Skeletal muscle tissue (tissue), 4 donors: ENCODE measurements around the gene CYBC1. TPM values are rescaled to one million over a fixed set of nuclear protein-coding genes. Genes with fewer than 3 reads are reported as not detected.

Experiments used
- H3K27ac ChIP-seq: one replicate; pipeline ENCODE4 v1.7.0; 2013; ENCODE audit warnings: mild to moderate bottlenecking, low read depth, low read length, inconsistent platforms
- H3K27me3 ChIP-seq, 3 donors: one replicate each; pipeline ENCODE4 v1.7.0; 2013; ENCODE audit warnings: low read length in 3 of 3; ENCODE audit not compliant: control insufficient read depth in 3 of 3, insufficient read depth in 3 of 3
- H3K36me3 ChIP-seq, 3 donors: one replicate each; pipeline ENCODE4 v1.7.0; 2013; ENCODE audit warnings: low read length in 3 of 3; ENCODE audit not compliant: control insufficient read depth in 3 of 3, insufficient read depth in 3 of 3
- H3K4me1 ChIP-seq, 3 donors: one replicate each; pipeline ENCODE4 v1.7.0; 2013; ENCODE audit warnings: low read length in 3 of 3, mild to moderate bottlenecking in 3 of 3; ENCODE audit not compliant: control insufficient read depth in 3 of 3, insufficient read depth in 3 of 3
- H3K4me3 ChIP-seq, 3 donors: one replicate each; pipeline ENCODE4 v1.7.0; 2013; ENCODE audit warnings: low read length in 3 of 3
- H3K9ac ChIP-seq, 3 donors: one replicate each; pipeline ENCODE4 v1.7.0; 2013; ENCODE audit warnings: low read length in 3 of 3, mild to moderate bottlenecking in 3 of 3, moderate library complexity in 2 of 3, low read depth in 1 of 3
- H3K9me3 ChIP-seq, 3 donors: one replicate each; pipeline ENCODE4 v1.7.0; 2013; ENCODE audit warnings: low read length in 3 of 3; ENCODE audit not compliant: control insufficient read depth in 3 of 3
- total RNA-seq: library from RNA; depleted of rRNA; stranded (reverse); fragments of >200 nt; gene quantifications from one replicate; pipeline ENCODE4 v1.2.3, GENCODE V29; 2014
- donor health status: Osteomylitis.

Gene CYBC1
- total RNA-seq, 1 donor from 2014 or later = 15.1 TPM

- Histone ChIP-seq H3K36me3 (peaks cover 59 to 69% (median 60%) of the 10 kb centered on the region in 3 donors), H3K4me3 (no peak overlapping the region)
These were observed 29.1 kb upstream of the CYBC1 start for GRCh38 chr17:82479602-82480001.

GRCh38 chr17:82477934-82478333 is 27.4 kb upstream of the CYBC1 start:
- Histone ChIP-seq H3K4me3 (no peak overlapping the region), H3K36me3 (peaks cover 49 to 60% (median 49%) of the 10 kb centered on the region in 3 donors), H3K27me3 (no peaks in the 10 kb centered on the region), H3K4me1 (peaks cover 0 to 3% (median 2%) of the 10 kb centered on the region in 3 donors), H3K27ac (no peak overlapping the region), H3K9me3 (no peaks in the 10 kb centered on the region), H3K9ac (no peak overlapping the region)

More at GRCh38 chr17:82479602-82480001, 29.1 kb upstream of the CYBC1 start:
- H3K27me3 ChIP-seq = no peaks in the 10 kb centered on the region
- no peak overlapping the region for H3K9ac ChIP-seq
- peaks cover 0 to 3% (median 2%) of the 10 kb centered on the region in 3 donors for H3K4me1 ChIP-seq
- H3K27ac ChIP-seq = no peak overlapping the region
- no peaks in the 10 kb centered on the region for H3K9me3 ChIP-seq

GRCh38 chr17:82475458-82475857 is 24.9 kb upstream of the CYBC1 start:
- no peaks in the 10 kb centered on the region for H3K27me3 ChIP-seq
- H3K36me3 ChIP-seq = peaks cover 38 to 49% (median 47%) of the 10 kb centered on the region in 3 donors
- H3K4me1 ChIP-seq = peaks cover 0 to 3% (median 2%) of the 10 kb centered on the region in 3 donors
- H3K9me3 ChIP-seq = no peaks in the 10 kb centered on the region
- no peak overlapping the region for H3K4me3 ChIP-seq
- no peak overlapping the region for H3K9ac ChIP-seq
- no peak overlapping the region for H3K27ac ChIP-seq

DNA sequence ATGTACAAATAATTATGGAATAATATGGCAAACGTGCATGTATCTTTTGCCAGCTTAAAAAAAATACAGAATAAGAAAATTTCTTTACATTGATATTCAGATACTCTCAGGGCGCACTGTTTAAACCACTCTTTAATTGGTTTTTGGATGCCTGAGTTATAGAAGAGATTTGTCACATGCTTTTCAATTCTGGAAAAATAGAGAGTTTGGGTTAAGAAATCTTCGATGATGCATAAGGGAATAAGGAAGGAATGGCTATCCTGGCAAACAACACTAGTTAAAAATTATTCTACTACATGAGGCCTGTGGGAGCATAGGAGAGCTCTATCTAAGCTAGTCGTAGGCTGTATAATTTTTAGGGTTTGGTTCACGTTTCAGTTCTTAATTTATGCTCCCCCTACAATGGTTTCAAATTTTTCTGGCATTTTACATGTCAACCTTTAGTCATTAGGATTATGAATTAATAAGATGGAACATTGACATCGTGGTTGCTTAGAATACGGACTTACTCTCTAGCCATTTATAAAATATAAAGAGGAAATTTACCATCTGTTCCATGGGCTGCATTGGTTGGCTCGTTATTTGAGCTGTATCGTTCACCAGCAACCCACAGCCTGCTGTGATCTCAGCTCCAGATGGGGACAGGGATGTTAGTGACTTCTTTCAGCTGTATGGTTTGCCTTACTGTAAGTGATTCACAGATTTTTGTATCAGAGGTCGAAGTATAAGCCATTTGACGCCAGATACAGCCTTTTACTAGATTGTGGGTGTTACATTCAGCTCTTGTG is 23.9 kb upstream of the CYBC1 start:
- H3K4me3 ChIP-seq = no peak overlapping the region
- no peaks in the 10 kb centered on the region for H3K9me3 ChIP-seq
- H3K36me3 ChIP-seq = peaks cover 32 to 43% (median 43%) of the 10 kb centered on the region in 3 donors
- H3K9ac ChIP-seq = no peak overlapping the region
- no peaks in the 10 kb centered on the region for H3K27me3 ChIP-seq
- H3K27ac ChIP-seq = no peak overlapping the region
- peaks cover 0 to 2% (median 0%) of the 10 kb centered on the region in 3 donors for H3K4me1 ChIP-seq

DNA sequence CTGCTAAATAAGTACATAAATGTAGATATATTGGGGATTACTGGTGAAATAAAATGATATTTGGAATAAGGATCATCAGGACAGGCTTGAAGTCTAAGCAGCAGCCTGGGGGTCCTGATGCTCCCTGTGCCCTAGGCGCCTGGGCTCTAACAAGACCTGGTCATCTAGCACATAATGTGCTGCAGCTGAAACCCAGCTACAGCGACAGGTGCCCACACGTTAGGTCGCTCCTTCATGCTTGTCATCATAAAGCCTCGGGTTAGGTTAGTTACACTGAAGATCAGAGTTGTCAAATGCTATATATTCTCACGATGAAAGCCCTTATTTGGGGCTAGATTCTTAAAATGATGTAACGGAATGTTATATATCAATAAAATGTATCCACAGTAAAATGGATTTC is 19.5 kb upstream of the CYBC1 start:
- no peak overlapping the region for H3K4me3 ChIP-seq
- peaks cover 34 to 55% (median 51%) of the 10 kb centered on the region in 3 donors for H3K36me3 ChIP-seq

GRCh38 chr17:82468692-82469091 is 18.1 kb upstream of the CYBC1 start:
- no peaks in the 10 kb centered on the region for H3K27me3 ChIP-seq
- H3K4me1 ChIP-seq = peaks cover 0 to 7% (median 6%) of the 10 kb centered on the region in 3 donors
- H3K36me3 ChIP-seq = peaks cover 41 to 61% (median 53%) of the 10 kb centered on the region in 3 donors
- no peak overlapping the region for H3K27ac ChIP-seq
- H3K9me3 ChIP-seq = no peaks in the 10 kb centered on the region
- no peak overlapping the region for H3K9ac ChIP-seq
- no peak overlapping the region for H3K4me3 ChIP-seq

More for the DNA sequence above, 19.5 kb upstream of the CYBC1 start:
- Histone ChIP-seq H3K9me3 (no peaks in the 10 kb centered on the region), H3K4me1 (peaks cover 0 to 2% (median 0%) of the 10 kb centered on the region in 3 donors), H3K27me3 (no peaks in the 10 kb centered on the region), H3K9ac (no peak overlapping the region), H3K27ac (no peak overlapping the region)

DNA sequence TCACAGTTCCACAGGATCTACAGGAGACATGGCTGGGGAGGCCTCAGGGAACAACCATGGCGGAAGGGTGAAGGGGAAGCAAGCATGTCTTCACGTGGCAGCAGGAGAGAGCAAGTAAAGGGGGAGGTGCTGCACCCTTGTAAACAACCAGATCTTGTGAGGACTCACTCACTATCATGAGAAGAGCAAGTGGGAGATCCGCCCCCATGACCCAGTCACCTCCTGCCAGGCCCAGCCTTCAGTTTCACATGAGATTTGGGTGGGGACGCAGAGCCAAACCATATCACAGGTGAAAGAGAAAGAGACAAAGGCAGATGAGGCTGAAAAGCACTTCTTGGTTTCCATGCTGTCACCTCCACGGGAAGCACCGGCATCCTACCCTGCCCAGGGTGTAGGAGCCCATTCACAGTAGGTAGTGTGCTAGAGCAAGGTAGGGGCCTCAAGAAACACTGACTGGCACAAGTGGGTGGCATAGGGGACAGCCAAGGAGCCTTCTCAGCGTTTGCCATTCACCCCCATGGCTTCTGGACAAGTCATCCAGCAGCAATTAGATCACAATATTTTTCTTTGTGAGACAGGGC is 14.6 kb upstream of the CYBC1 start:
- H3K9ac ChIP-seq = no peak overlapping the region
- peaks cover 65 to 83% (median 73%) of the 10 kb centered on the region in 3 donors for H3K36me3 ChIP-seq
- no peak overlapping the region for H3K4me3 ChIP-seq
- H3K27me3 ChIP-seq = no peaks in the 10 kb centered on the region
- peaks cover 0 to 8% (median 6%) of the 10 kb centered on the region in 3 donors for H3K4me1 ChIP-seq
- no peak overlapping the region for H3K27ac ChIP-seq
- H3K9me3 ChIP-seq = no peaks in the 10 kb centered on the region

DNA sequence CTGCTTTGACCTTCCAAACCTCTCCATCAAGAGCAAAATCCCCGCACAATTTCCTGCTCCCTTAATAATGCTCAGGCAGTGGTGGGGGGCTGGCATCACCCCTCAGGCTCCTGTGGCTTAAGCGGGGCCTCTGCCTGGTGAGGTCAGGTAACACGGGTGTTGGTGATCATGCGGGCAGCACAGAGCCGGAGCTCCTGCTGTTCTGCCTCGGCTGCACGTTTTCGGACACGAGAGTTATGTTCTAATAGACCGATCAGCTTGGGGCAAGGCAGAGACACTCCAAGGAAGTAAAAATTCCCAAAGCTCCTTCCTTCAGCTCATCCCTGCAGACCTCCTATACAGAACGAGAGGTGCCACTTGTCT is 14.0 kb upstream of the CYBC1 start:
- Histone ChIP-seq H3K4me1 (peaks cover 0 to 9% (median 6%) of the 10 kb centered on the region in 3 donors), H3K4me3 (no peak overlapping the region), H3K9ac (no peak overlapping the region), H3K27me3 (no peaks in the 10 kb centered on the region), H3K27ac (no peak overlapping the region), H3K9me3 (no peaks in the 10 kb centered on the region), H3K36me3 (peaks cover 62 to 80% (median 69%) of the 10 kb centered on the region in 3 donors)

- no peaks in the 10 kb centered on the region for H3K27me3 ChIP-seq
- H3K4me1 ChIP-seq = peaks cover 5 to 14% (median 11%) of the 10 kb centered on the region in 3 donors
- H3K9me3 ChIP-seq = no peaks in the 10 kb centered on the region
- peaks cover 58 to 75% (median 65%) of the 10 kb centered on the region in 3 donors for H3K36me3 ChIP-seq
- peak overlapping the region in 1 of 3 donors; percentile 40 for H3K9ac ChIP-seq
- H3K4me3 ChIP-seq = no peak overlapping the region
- no peak overlapping the region for H3K27ac ChIP-seq
These were observed 13.5 kb upstream of the CYBC1 start for GRCh38 chr17:82463925-82464566.
